Measurements from ENCODE around the gene CEACAM21.

- TF ChIP-seq, protein P1, sequence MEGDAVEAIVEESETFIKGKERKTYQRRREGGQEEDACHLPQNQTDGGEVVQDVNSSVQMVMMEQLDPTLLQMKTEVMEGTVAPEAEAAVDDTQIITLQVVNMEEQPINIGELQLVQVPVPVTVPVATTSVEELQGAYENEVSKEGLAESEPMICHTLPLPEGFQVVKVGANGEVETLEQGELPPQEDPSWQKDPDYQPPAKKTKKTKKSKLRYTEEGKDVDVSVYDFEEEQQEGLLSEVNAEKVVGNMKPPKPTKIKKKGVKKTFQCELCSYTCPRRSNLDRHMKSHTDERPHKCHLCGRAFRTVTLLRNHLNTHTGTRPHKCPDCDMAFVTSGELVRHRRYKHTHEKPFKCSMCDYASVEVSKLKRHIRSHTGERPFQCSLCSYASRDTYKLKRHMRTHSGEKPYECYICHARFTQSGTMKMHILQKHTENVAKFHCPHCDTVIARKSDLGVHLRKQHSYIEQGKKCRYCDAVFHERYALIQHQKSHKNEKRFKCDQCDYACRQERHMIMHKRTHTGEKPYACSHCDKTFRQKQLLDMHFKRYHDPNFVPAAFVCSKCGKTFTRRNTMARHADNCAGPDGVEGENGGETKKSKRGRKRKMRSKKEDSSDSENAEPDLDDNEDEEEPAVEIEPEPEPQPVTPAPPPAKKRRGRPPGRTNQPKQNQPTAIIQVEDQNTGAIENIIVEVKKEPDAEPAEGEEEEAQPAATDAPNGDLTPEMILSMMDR (conservative IDR thresholded peaks at IDR 0.05 in 1 of 2, IDR thresholded peaks at IDR 0.05 in 1 of 2; ENCODE audit: extremely low read depth in 1 of 2, insufficient read depth in 1 of 2, low read depth in 1 of 2, low read length in 2 of 2): no peak
- TF ChIP-seq EZH2 (IDR thresholded peaks at IDR 0.05; ENCODE audit: borderline replicate concordance, low read length): no peak
Measured at GRCh38 chr19:41546961-41547360, 29.0 kb upstream of the CEACAM21 start.
